Stimulated activated naive B cell treated with anti-CD40 and anti-IgM and Interleukin-4, amounts not matched to agents 10 μg/mL and 1 μg/mL and 100 μg/mL, for 72 hours (primary cell): Measurements from ENCODE around the gene CAMK2D.

Experiments used
- ATAC-seq, 2 donors: fragments of 150-1000 bp; cut with Tn5 transposase; replicated peaks; 2 replicates each; pipeline ENCODE4 v1.10.0; 2021; ENCODE audit warnings: moderate library complexity in 1 of 2
- DNase-seq: peaks from one replicate; pipeline ENCODE4 v3.0.0; 2021
- H3K27ac Mint-ChIP-seq: one replicate; pipeline ENCODE4 v1.8.0; 2022; ENCODE audit warnings: mild to moderate bottlenecking, mixed read lengths
- H3K27me3 Mint-ChIP-seq, 2 donors: one replicate each; pipeline ENCODE4 v1.8.0; 2022; ENCODE audit warnings: mixed read lengths in 2 of 2
- H3K36me3 Mint-ChIP-seq, 2 donors: one replicate each; pipeline ENCODE4 v1.8.0; 2022; ENCODE audit warnings: mixed read lengths in 2 of 2, mild to moderate bottlenecking in 1 of 2
- H3K4me1 Mint-ChIP-seq, 2 donors: one replicate each; pipeline ENCODE4 v1.8.0; 2022; ENCODE audit warnings: mixed read lengths in 2 of 2, mild to moderate bottlenecking in 1 of 2
- H3K4me3 Mint-ChIP-seq, 2 donors: one replicate each; pipeline ENCODE4 v1.8.0; 2022; ENCODE audit warnings: mild to moderate bottlenecking in 2 of 2, mixed read lengths in 2 of 2, moderate library complexity in 1 of 2
- H3K9me3 Mint-ChIP-seq, 2 donors: one replicate each; pipeline ENCODE4 v1.8.0; 2022; ENCODE audit warnings: mixed read lengths in 2 of 2, mild to moderate bottlenecking in 1 of 2

The CAMK2D gene

GRCh38 chr4:113675731-113676697 is 85.5 kb downstream of the CAMK2D start:
- Mint-ChIP-seq H3K36me3 (peaks cover 34 to 42% of the 10 kb centered on the region in 2 donors), H3K4me3 (no peak overlapping the region), H3K4me1 (peaks cover 31 to 60% of the 10 kb centered on the region in 2 donors)

GRCh38 chr4:113674733-113675132 is 86.8 kb downstream of the CAMK2D start:
- DNase-seq (no peak), ATAC-seq (no peak)
- peaks cover 31 to 53% of the 10 kb centered on the region in 2 donors for H3K4me1 Mint-ChIP-seq
- no peak overlapping the region for H3K4me3 Mint-ChIP-seq
- H3K9me3 Mint-ChIP-seq, result no peaks in the 10 kb centered on the region
- peaks cover 25 to 36% of the 10 kb centered on the region in 2 donors for H3K36me3 Mint-ChIP-seq
- peak overlapping the region; percentile 10 for H3K27ac Mint-ChIP-seq
- H3K27me3 Mint-ChIP-seq, result no peaks in the 10 kb centered on the region

More at GRCh38 chr4:113675731-113676697, 85.5 kb downstream of the CAMK2D start:
- no peaks in the 10 kb centered on the region for H3K27me3 Mint-ChIP-seq
- ATAC-seq (no peak), DNase-seq (no peak)
- H3K27ac Mint-ChIP-seq, result peak overlapping the region; percentile 47
- peaks cover 0 to 4% of the 10 kb centered on the region in 2 donors for H3K9me3 Mint-ChIP-seq

- Mint-ChIP-seq H3K27me3 (no peaks in the 10 kb centered on the region), H3K36me3 (peaks cover 26 to 37% of the 10 kb centered on the region in 2 donors), H3K9me3 (no peaks in the 10 kb centered on the region), H3K4me3 (no peak overlapping the region), H3K4me1 (peaks cover 33 to 55% of the 10 kb centered on the region in 2 donors), H3K27ac (no peak overlapping the region)
- DNase-seq (no peak), ATAC-seq (no peak)
These were observed 87.3 kb downstream of the CAMK2D start for GRCh38 chr4:113674251-113674650.

GRCh38 chr4:113673450-113673849 is 88.1 kb downstream of the CAMK2D start:
- H3K4me3 Mint-ChIP-seq, result no peak overlapping the region

GRCh38 chr4:113666386-113667114 is 95.0 kb downstream of the CAMK2D start:
- Mint-ChIP-seq H3K36me3 (peaks cover 10 to 21% of the 10 kb centered on the region in 2 donors), H3K27me3 (no peaks in the 10 kb centered on the region), H3K27ac (no peak overlapping the region), H3K9me3 (no peaks in the 10 kb centered on the region), H3K4me1 (peaks cover 12 to 15% of the 10 kb centered on the region in 2 donors), H3K4me3 (no peak overlapping the region)
- ATAC-seq (no peak), DNase-seq (no peak)

More at GRCh38 chr4:113673450-113673849, 88.1 kb downstream of the CAMK2D start:
- Mint-ChIP-seq H3K27me3 (no peaks in the 10 kb centered on the region), H3K36me3 (peaks cover 26 to 37% of the 10 kb centered on the region in 2 donors), H3K4me1 (peaks cover 32 to 52% of the 10 kb centered on the region in 2 donors), H3K27ac (peak overlapping the region; percentile 56), H3K9me3 (no peaks in the 10 kb centered on the region)
- ATAC-seq (peak; percentile 96 to 97), DNase-seq (peak; percentile 17)

GRCh38 chr4:113665036-113665435 is 96.5 kb downstream of the CAMK2D start:
- H3K36me3 Mint-ChIP-seq, result peaks cover 10 to 21% of the 10 kb centered on the region in 2 donors
- no peak overlapping the region for H3K4me3 Mint-ChIP-seq
- ATAC-seq, result no peak
- no peak for DNase-seq
- no peak overlapping the region for H3K27ac Mint-ChIP-seq
- H3K4me1 Mint-ChIP-seq, result peaks cover 12 to 15% of the 10 kb centered on the region in 2 donors
- H3K9me3 Mint-ChIP-seq, result no peaks in the 10 kb centered on the region
- no peaks in the 10 kb centered on the region for H3K27me3 Mint-ChIP-seq

GRCh38 chr4:113662581-113662980 is 99.0 kb downstream of the CAMK2D start:
- peaks cover 19 to 26% of the 10 kb centered on the region in 2 donors for H3K4me1 Mint-ChIP-seq
- DNase-seq (no peak), ATAC-seq (no peak)
- no peak overlapping the region for H3K27ac Mint-ChIP-seq
- H3K4me3 Mint-ChIP-seq, result no peak overlapping the region
- peaks cover 26 to 36% of the 10 kb centered on the region in 2 donors for H3K36me3 Mint-ChIP-seq
- no peaks in the 10 kb centered on the region for H3K27me3 Mint-ChIP-seq
- H3K9me3 Mint-ChIP-seq, result no peaks in the 10 kb centered on the region

- Mint-ChIP-seq H3K4me1 (peaks cover 29 to 42% of the 10 kb centered on the region in 2 donors), H3K27me3 (no peaks in the 10 kb centered on the region), H3K27ac (no peak overlapping the region), H3K36me3 (peaks cover 42 to 45% of the 10 kb centered on the region in 2 donors), H3K4me3 (no peak overlapping the region), H3K9me3 (peaks cover 3 to 7% of the 10 kb centered on the region in 2 donors)
- DNase-seq (no peak), ATAC-seq (no peak)
These were observed 102.4 kb downstream of the CAMK2D start for GRCh38 chr4:113659127-113659526.

- ATAC-seq, result no peak
- no peak overlapping the region for H3K4me3 Mint-ChIP-seq
- H3K4me1 Mint-ChIP-seq, result peaks cover 27 to 42% of the 10 kb centered on the region in 2 donors
- no peaks in the 10 kb centered on the region for H3K27me3 Mint-ChIP-seq
- peaks cover 3 to 7% of the 10 kb centered on the region in 2 donors for H3K9me3 Mint-ChIP-seq
- H3K27ac Mint-ChIP-seq, result no peak overlapping the region
- H3K36me3 Mint-ChIP-seq, result peaks cover 39 to 41% of the 10 kb centered on the region in 2 donors
- no peak for DNase-seq
These were observed 103.8 kb downstream of the CAMK2D start for GRCh38 chr4:113657586-113658233.

GRCh38 chr4:113653871-113654270 is 107.7 kb downstream of the CAMK2D start:
- no peak overlapping the region for H3K4me3 Mint-ChIP-seq
- ATAC-seq, result no peak
- H3K27ac Mint-ChIP-seq, result no peak overlapping the region
- peaks cover 4 to 7% of the 10 kb centered on the region in 2 donors for H3K9me3 Mint-ChIP-seq
- H3K36me3 Mint-ChIP-seq, result peaks cover 38 to 41% of the 10 kb centered on the region in 2 donors
- DNase-seq, result no peak
- H3K27me3 Mint-ChIP-seq, result no peaks in the 10 kb centered on the region
- H3K4me1 Mint-ChIP-seq, result peaks cover 27 to 55% of the 10 kb centered on the region in 2 donors

- H3K27ac Mint-ChIP-seq, result peak overlapping the region; percentile 87
These were observed 115.1 kb downstream of the CAMK2D start for GRCh38 chr4:113646442-113646822.

GRCh38 chr4:113645771-113646441 is 115.6 kb downstream of the CAMK2D start:
- DNase-seq, result no peak
- no peaks in the 10 kb centered on the region for H3K27me3 Mint-ChIP-seq
- peaks cover 26 to 68% of the 10 kb centered on the region in 2 donors for H3K4me1 Mint-ChIP-seq
- peaks cover 32 to 40% of the 10 kb centered on the region in 2 donors for H3K36me3 Mint-ChIP-seq
- peaks cover 0 to 3% of the 10 kb centered on the region in 2 donors for H3K9me3 Mint-ChIP-seq
- no peak for ATAC-seq
- H3K27ac Mint-ChIP-seq, result no peak overlapping the region
- H3K4me3 Mint-ChIP-seq, result no peak overlapping the region

More at GRCh38 chr4:113646442-113646822, 115.1 kb downstream of the CAMK2D start:
- Mint-ChIP-seq H3K9me3 (peaks cover 0 to 3% of the 10 kb centered on the region in 2 donors), H3K27me3 (no peaks in the 10 kb centered on the region), H3K4me1 (peaks cover 26 to 65% of the 10 kb centered on the region in 2 donors), H3K36me3 (peaks cover 32 to 40% of the 10 kb centered on the region in 2 donors), H3K4me3 (no peak overlapping the region)
- ATAC-seq, result no peak
- no peak for DNase-seq

GRCh38 chr4:113645288-113645687 is 116.2 kb downstream of the CAMK2D start:
- Mint-ChIP-seq H3K27ac (no peak overlapping the region), H3K9me3 (peaks cover 0 to 3% of the 10 kb centered on the region in 2 donors), H3K4me1 (peaks cover 31 to 74% of the 10 kb centered on the region in 2 donors), H3K4me3 (no peak overlapping the region), H3K36me3 (peaks cover 32 to 40% of the 10 kb centered on the region in 2 donors), H3K27me3 (no peaks in the 10 kb centered on the region)
- DNase-seq (no peak), ATAC-seq (no peak)
